Epithelial cell of esophagus (primary cell): Measurements from ENCODE around the gene TLR6.

Source experiments
- DNase-seq: peaks from one replicate; pipeline ENCODE4 v3.0.0; 2010; ENCODE audit warnings: low read depth
- H3K4me3 ChIP-seq: 2 replicates; pipeline ENCODE4 v1.5.1; 2011; ENCODE audit warnings: mild to moderate bottlenecking, low read length, control low read depth
- TF ChIP-seq, protein P1 (sequence below): IDR thresholded peaks from 2 replicates; pipeline ENCODE4 v1.5.1; 2011; ENCODE audit warnings: low read depth, mild to moderate bottlenecking, low read length, control low read depth, inconsistent platforms; ENCODE audit not compliant: insufficient read depth; ENCODE audit errors: missing control alignments

Gene TLR6

GRCh38 chr4:38898245-38898644, 41.6 kb upstream of the TLR6 start:
- TF ChIP-seq, protein P1, sequence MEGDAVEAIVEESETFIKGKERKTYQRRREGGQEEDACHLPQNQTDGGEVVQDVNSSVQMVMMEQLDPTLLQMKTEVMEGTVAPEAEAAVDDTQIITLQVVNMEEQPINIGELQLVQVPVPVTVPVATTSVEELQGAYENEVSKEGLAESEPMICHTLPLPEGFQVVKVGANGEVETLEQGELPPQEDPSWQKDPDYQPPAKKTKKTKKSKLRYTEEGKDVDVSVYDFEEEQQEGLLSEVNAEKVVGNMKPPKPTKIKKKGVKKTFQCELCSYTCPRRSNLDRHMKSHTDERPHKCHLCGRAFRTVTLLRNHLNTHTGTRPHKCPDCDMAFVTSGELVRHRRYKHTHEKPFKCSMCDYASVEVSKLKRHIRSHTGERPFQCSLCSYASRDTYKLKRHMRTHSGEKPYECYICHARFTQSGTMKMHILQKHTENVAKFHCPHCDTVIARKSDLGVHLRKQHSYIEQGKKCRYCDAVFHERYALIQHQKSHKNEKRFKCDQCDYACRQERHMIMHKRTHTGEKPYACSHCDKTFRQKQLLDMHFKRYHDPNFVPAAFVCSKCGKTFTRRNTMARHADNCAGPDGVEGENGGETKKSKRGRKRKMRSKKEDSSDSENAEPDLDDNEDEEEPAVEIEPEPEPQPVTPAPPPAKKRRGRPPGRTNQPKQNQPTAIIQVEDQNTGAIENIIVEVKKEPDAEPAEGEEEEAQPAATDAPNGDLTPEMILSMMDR, result no peak
- no peak for DNase-seq
- H3K4me3 ChIP-seq, result no peak overlapping the region

GRCh38 chr4:38896940-38897339, 40.3 kb upstream of the TLR6 start:
- TF ChIP-seq, protein P1, result no peak
- no peak for DNase-seq
- H3K4me3 ChIP-seq, result no peak overlapping the region

GRCh38 chr4:38894322-38894982, 37.8 kb upstream of the TLR6 start:
- TF ChIP-seq, protein P1, result peak; percentile 8
- H3K4me3 ChIP-seq, result no peak overlapping the region
- DNase-seq, result no peak

DNA sequence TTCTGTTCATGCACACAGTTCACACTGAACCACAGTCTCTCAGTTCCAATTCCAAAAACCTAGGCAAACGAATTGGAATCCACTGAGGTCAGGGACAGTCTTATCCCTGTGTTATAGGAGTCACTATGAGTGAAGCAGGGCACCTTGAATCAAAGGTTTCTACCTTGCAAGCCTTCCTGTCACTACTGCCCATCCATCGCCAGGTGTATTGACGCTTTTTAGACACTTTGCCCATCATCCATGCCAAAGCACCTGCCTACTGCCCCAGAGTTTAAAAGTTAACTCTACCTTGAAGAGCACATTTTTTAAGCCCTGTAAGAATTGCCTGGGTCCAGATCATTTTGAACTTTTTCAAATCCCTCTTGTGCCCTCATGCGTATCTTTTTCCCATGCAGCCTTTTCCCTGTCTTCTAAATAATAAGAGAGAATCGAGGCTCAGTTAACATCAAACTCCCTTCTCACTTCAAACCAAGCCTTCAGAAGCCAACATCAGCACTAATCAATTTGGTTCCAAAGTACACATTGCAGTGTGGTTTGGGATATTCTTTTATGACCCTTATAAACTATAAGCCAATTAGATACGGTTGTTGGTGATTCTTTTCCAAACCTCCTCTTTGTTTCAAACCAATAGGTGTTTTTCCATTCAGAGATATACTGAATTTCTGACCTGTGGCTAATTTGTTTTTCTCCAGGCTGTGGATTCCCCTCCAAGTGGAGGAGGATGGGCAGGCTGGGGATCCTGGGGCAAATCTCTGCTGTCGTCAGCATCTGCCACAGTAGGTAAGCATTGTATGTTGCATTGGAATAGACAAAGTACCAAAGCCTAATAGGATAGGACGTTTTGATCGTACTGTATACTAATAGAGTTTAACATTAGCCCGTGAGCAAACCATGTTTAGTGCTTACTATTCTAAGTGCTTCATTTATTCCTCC, 34.7 kb upstream of the TLR6 start:
- H3K4me3 ChIP-seq, result no peak overlapping the region
- TF ChIP-seq, protein P1, result no peak
- no peak for DNase-seq

GRCh38 chr4:38889143-38889542, 32.5 kb upstream of the TLR6 start:
- DNase-seq, result peak; percentile 77
- peak overlapping the region; percentile 18 for H3K4me3 ChIP-seq
- TF ChIP-seq, protein P1, result no peak

- TF ChIP-seq, protein P1, result no peak
- no peak for DNase-seq
- H3K4me3 ChIP-seq, result no peak overlapping the region
Observed at GRCh38 chr4:38884254-38884653, 27.6 kb upstream of the TLR6 start.
